ENCODE results near the gene TINAG. TPM values are rescaled to one million over a fixed set of nuclear protein-coding genes. Genes with fewer than 3 reads are reported as not detected.

Gene TINAG
- total RNA-seq, 2 experiments from 2014 or later: not detected

- CTCF ChIA-PET: no interaction called here
- no peak for TF ChIP-seq CTCF (IDR thresholded peaks at IDR 0.05)
- ATAC-seq (ENCODE audit: poor library complexity) (no peak), DNase-seq (no peak)
- Mint-ChIP-seq H3K36me3 (ENCODE audit: low read depth) (no peaks in the 10 kb centered on the region), H3K27ac (no peak overlapping the region), H3K9me3 (no peaks in the 10 kb centered on the region), H3K27me3 (no peaks in the 10 kb centered on the region), H3K4me1 (ENCODE audit: low read depth) (no peaks in the 10 kb centered on the region), H3K4me3 (no peak overlapping the region)
- H3K9me3 ChIP-seq (ENCODE audit: control insufficient read depth in 1 of 2, insufficient read depth in 1 of 2, low read length in 2 of 2): no peaks in the 10 kb centered on the region
- H3K27me3 ChIP-seq (ENCODE audit: control insufficient read depth in 1 of 2, insufficient read depth in 2 of 2, low read length in 2 of 2): no peaks in the 10 kb centered on the region
- no peak overlapping the region for H3K27ac ChIP-seq (ENCODE audit: low read depth in 1 of 2, low read length in 2 of 2)
- no peaks in the 10 kb centered on the region for H3K4me1 ChIP-seq (ENCODE audit: insufficient read depth, low read length)
- no peak overlapping the region for H3K4me3 ChIP-seq (ENCODE audit: low read length)
- intact Hi-C loops (cut with DNase I, micrococcal nuclease): no loop called here
- H3K36me3 ChIP-seq (ENCODE audit: insufficient read depth, low read length): no peaks in the 10 kb centered on the region
- POLR2A ChIA-PET: no interaction called here
Measured at GRCh38 chr6:54411767-54412166, 103.5 kb downstream of the TINAG start.

- ATAC-seq (ENCODE audit: poor library complexity) (no peak), DNase-seq (no peak)
- no peaks in the 10 kb centered on the region for H3K4me1 ChIP-seq (ENCODE audit: insufficient read depth, low read length)
- H3K4me3 Mint-ChIP-seq: no peak overlapping the region
- TF ChIP-seq CTCF (IDR thresholded peaks at IDR 0.05): no peak
- CTCF ChIA-PET: no interaction called here
- POLR2A ChIA-PET: no interaction called here
- no peak overlapping the region for H3K27ac ChIP-seq (ENCODE audit: low read depth in 1 of 2, low read length in 2 of 2)
- H3K4me3 ChIP-seq (ENCODE audit: low read length): no peak overlapping the region
- no peaks in the 10 kb centered on the region for H3K36me3 Mint-ChIP-seq (ENCODE audit: low read depth)
- no peaks in the 10 kb centered on the region for H3K9me3 ChIP-seq (ENCODE audit: control insufficient read depth in 1 of 2, insufficient read depth in 1 of 2, low read length in 2 of 2)
- H3K36me3 ChIP-seq (ENCODE audit: insufficient read depth, low read length): no peaks in the 10 kb centered on the region
- intact Hi-C loops (cut with DNase I, micrococcal nuclease): no loop called here
- H3K27me3 ChIP-seq (ENCODE audit: control insufficient read depth in 1 of 2, insufficient read depth in 2 of 2, low read length in 2 of 2): no peaks in the 10 kb centered on the region
- no peaks in the 10 kb centered on the region for H3K4me1 Mint-ChIP-seq (ENCODE audit: low read depth)
- H3K27me3 Mint-ChIP-seq: no peaks in the 10 kb centered on the region
- H3K9me3 Mint-ChIP-seq: peaks cover 2% of the 10 kb centered on the region
- H3K27ac Mint-ChIP-seq: no peak overlapping the region
Measured at GRCh38 chr6:54415517-54415916, 107.3 kb downstream of the TINAG start.

- CTCF ChIA-PET: no interaction called here
- no peak overlapping the region for H3K27ac Mint-ChIP-seq
- Histone ChIP-seq H3K27me3 (ENCODE audit: control insufficient read depth in 1 of 2, insufficient read depth in 2 of 2, low read length in 2 of 2) (no peaks in the 10 kb centered on the region), H3K4me3 (ENCODE audit: low read length) (no peak overlapping the region), H3K4me1 (ENCODE audit: insufficient read depth, low read length) (no peaks in the 10 kb centered on the region), H3K27ac (ENCODE audit: low read depth in 1 of 2, low read length in 2 of 2) (no peak overlapping the region), H3K36me3 (ENCODE audit: insufficient read depth, low read length) (no peaks in the 10 kb centered on the region), H3K9me3 (ENCODE audit: control insufficient read depth in 1 of 2, insufficient read depth in 1 of 2, low read length in 2 of 2) (no peaks in the 10 kb centered on the region)
- H3K4me1 Mint-ChIP-seq (ENCODE audit: low read depth): no peaks in the 10 kb centered on the region
- DNase-seq: no peak
- H3K36me3 Mint-ChIP-seq (ENCODE audit: low read depth): no peaks in the 10 kb centered on the region
- POLR2A ChIA-PET: no interaction called here
- no peaks in the 10 kb centered on the region for H3K27me3 Mint-ChIP-seq
- no peak for ATAC-seq (ENCODE audit: poor library complexity)
- H3K9me3 Mint-ChIP-seq: peaks cover 6% of the 10 kb centered on the region
- no peak for TF ChIP-seq CTCF (IDR thresholded peaks at IDR 0.05)
- no peak overlapping the region for H3K4me3 Mint-ChIP-seq
- intact Hi-C loops (cut with DNase I, micrococcal nuclease): no loop called here
Measured at GRCh38 chr6:54419885-54420284, 111.6 kb downstream of the TINAG start.
